T-cell (primary cell): ENCODE results near the gene RUBCNL. TPM values are rescaled to one million over a fixed set of nuclear protein-coding genes. Genes with fewer than 3 reads are reported as not detected.
"Not testable (repeated sequence)": the region's sequence is repeated elsewhere in the genome, so short reads cannot be mapped to it uniquely, and the experiment has no call there.

Source experiments
- ATAC-seq, 4 experiments: fragments of 200-7000 bp in 3 of 4; fragments of 150-1000 bp in 1 of 4; cut with Tn5 transposase; replicated peaks in 1 of 4; 1 replicate in 3 of 4; 2 replicates in 1 of 4; pipeline ENCODE4 v1.10.0; 2021; ENCODE audit warnings: moderate library complexity in 3 of 4, mild to moderate bottlenecking in 2 of 4, moderate number of reproducible peaks in 1 of 4
- CTCF ChIA-PET, 2 donors: fragments of 300-600 bp; sonication (Branson Sonifier 250); formaldehyde crosslinking; loops; one replicate each; lab custom pipeline; 2022; ENCODE audit warnings: antibody characterized with exemption in 2 of 2; lab: Charles Lee
- POLR2A ChIA-PET, 2 donors: fragments of 300-600 bp; sonication (Branson Sonifier 250); formaldehyde crosslinking; loops; one replicate each; lab custom pipeline; 2022; ENCODE audit warnings: antibody characterized with exemption in 2 of 2; lab: Charles Lee
- DNase-seq, 35 experiments: peaks; one replicate each; pipeline versions ENCODE4 v3.0.0 to v3.0.0-alpha.2; 2013 to 2023
- H3K27ac ChIP-seq: one replicate; pipeline ENCODE4 v1.5.1; 2013; ENCODE audit warnings: low read length
- H3K27me3 ChIP-seq, 2 experiments: replicated peaks in 1 of 2; 1 replicate in 1 of 2; 2 replicates in 1 of 2; pipeline versions ENCODE4 v1.6.1 to v1.7.0; 2013; ENCODE audit warnings: low read length in 1 of 2, mixed read lengths in 1 of 2; ENCODE audit not compliant: control insufficient read depth in 2 of 2, insufficient read depth in 2 of 2; ENCODE audit errors: extremely low read depth in 1 of 2
- H3K36me3 ChIP-seq, 2 donors: 1 replicate in 1 of 2; 2 replicates in 1 of 2; pipeline versions ENCODE4 v1.6.1 to v1.7.0; 2013; ENCODE audit warnings: low read length in 1 of 2; ENCODE audit not compliant: control insufficient read depth in 2 of 2, insufficient read depth in 1 of 2; ENCODE audit errors: extremely low read depth in 1 of 2
- H3K4me1 ChIP-seq, 2 experiments: 1 replicate in 1 of 2; 2 replicates in 1 of 2; pipeline versions ENCODE4 v1.6.1 to v1.7.0; 2013; ENCODE audit warnings: low read length in 2 of 2, mixed read lengths in 1 of 2; ENCODE audit not compliant: insufficient read depth in 2 of 2, control insufficient read depth in 1 of 2; ENCODE audit errors: extremely low read depth in 1 of 2
- H3K4me3 ChIP-seq, 2 donors: 1 replicate in 1 of 2; 2 replicates in 1 of 2; pipeline versions ENCODE4 v1.5.1 to v1.7.0; 2013; ENCODE audit warnings: mild to moderate bottlenecking in 2 of 2, low read length in 1 of 2, moderate library complexity in 1 of 2; ENCODE audit not compliant: control insufficient read depth in 1 of 2; ENCODE audit errors: extremely low read depth in 1 of 2
- H3K9me3 ChIP-seq: 2 replicates; pipeline ENCODE4 v1.7.0; 2013
- H3K27ac Mint-ChIP-seq, 2 donors: one replicate each; pipeline ENCODE4 v1.8.0; 2020 to 2021; ENCODE audit warnings: mild to moderate bottlenecking in 2 of 2, mixed read lengths in 2 of 2
- H3K27me3 Mint-ChIP-seq, 2 donors: one replicate each; pipeline ENCODE4 v1.8.0; 2021 to 2022; ENCODE audit warnings: mixed read lengths in 2 of 2
- H3K36me3 Mint-ChIP-seq: one replicate; pipeline ENCODE4 v1.8.0; 2021; ENCODE audit warnings: mixed read lengths
- H3K4me1 Mint-ChIP-seq, 3 donors: one replicate each; pipeline ENCODE4 v1.8.0; 2020 to 2022; ENCODE audit warnings: mixed read lengths in 3 of 3, mild to moderate bottlenecking in 1 of 3
- H3K4me3 Mint-ChIP-seq, 3 donors: one replicate each; pipeline ENCODE4 v1.8.0; 2020 to 2022; ENCODE audit warnings: mild to moderate bottlenecking in 3 of 3, mixed read lengths in 3 of 3, moderate library complexity in 3 of 3
- H3K9me3 Mint-ChIP-seq, 3 donors: one replicate each; pipeline ENCODE4 v1.8.0; 2020 to 2022; ENCODE audit warnings: mixed read lengths in 3 of 3
- WGBS: methylation state at CpG from one replicate; pipeline ENCODE4 v1.1.5; 2013; ENCODE audit warnings: missing lambda C conversion rate; ENCODE audit not compliant: insufficient coverage; 5-methylcytosine and 5-hydroxymethylcytosine counted together
- total RNA-seq, 35 experiments: library from RNA in 6 of 35; stranded (reverse) in 6 of 35; fragments of 120-200 nt in 1 of 35; gene quantifications; one replicate each; pipeline versions ENCODE4 v1.2.1 to v1.2.4 and lab custom pipeline; 2013 to 2026

The RUBCNL gene
- total RNA-seq = 10 to 100 TPM in 1 of 5 donors, 1 to 10 TPM in 4; 1.4 to 11.7 (median 2.2) TPM
- total RNA-seq (2013) = 2.5 TPM
- total RNA-seq (lab: John Stamatoyannopoulos, UW) = 0.14 to 8.2 (median 1.7) reads per million in 29 experiments

- H3K36me3 ChIP-seq = no peaks in the 10 kb centered on the region
- H3K4me3 Mint-ChIP-seq = peak within 1 kb of the TSS; percentile 81 to 82 (median 81)
- peak; percentile 41 to 69 (median 49) for ATAC-seq
- H3K9me3 ChIP-seq = no peaks in the 10 kb centered on the region
- no peaks in the 10 kb centered on the region for H3K9me3 Mint-ChIP-seq
- 3% methylated on average over 65 of the region's 70 CpGs for WGBS
- peaks cover 25 to 36% (median 30%) of the 10 kb centered on the region in 3 donors for H3K4me1 Mint-ChIP-seq
- peak in 10 of 35 experiments; percentile 4 to 27 (median 10) for DNase-seq
- no peaks in the 10 kb centered on the region for H3K36me3 Mint-ChIP-seq
- POLR2A ChIA-PET = interaction anchor here in 1 of 2 donors (0.6 kb wide), 1 partner anchor 18 kb away, joined by 3 read pairs; no protein-coding TSS in a partner anchor
- H3K27me3 Mint-ChIP-seq = peaks cover 27 to 41% of the 10 kb centered on the region in 2 donors
- H3K27ac Mint-ChIP-seq = peak within 1 kb of the TSS in 1 of 2 donors; percentile 48
- H3K4me3 ChIP-seq = peak within 1 kb of the TSS; percentile 54 to 87
- peaks cover 0 to 21% of the 10 kb centered on the region in 2 experiments for H3K27me3 ChIP-seq
- CTCF ChIA-PET = no interaction called here
- peaks cover 10 to 23% of the 10 kb centered on the region in 2 experiments for H3K4me1 ChIP-seq
- H3K27ac ChIP-seq = no peak within 1 kb of the TSS
Measured at GRCh38 chr13:46387064-46387851, at the start of gene RUBCNL. RUBCNL (minus strand) TSS chr13:46387252; CDS start chr13:46372475, 14,777 bp downstream.

GRCh38 chr13:46429558-46429957 lies 42.5 kb upstream of the RUBCNL start:
- DNase-seq, H3K27me3 Mint-ChIP-seq, ATAC-seq, H3K9me3 Mint-ChIP-seq, H3K9me3 ChIP-seq, H3K27ac Mint-ChIP-seq, POLR2A ChIA-PET, H3K4me1 ChIP-seq, H3K4me3 Mint-ChIP-seq, H3K27me3 ChIP-seq, CTCF ChIA-PET, H3K4me1 Mint-ChIP-seq, H3K27ac ChIP-seq, H3K4me3 ChIP-seq, H3K36me3 ChIP-seq, H3K36me3 Mint-ChIP-seq: not testable (repeated sequence)
- no CpG with 5 or more reads among the region's 2 CpGs for WGBS

- ATAC-seq = no peak
- Histone ChIP-seq H3K27ac (no peak overlapping the region), H3K36me3 (no peaks in the 10 kb centered on the region), H3K9me3 (no peaks in the 10 kb centered on the region), H3K27me3 (peaks cover 0 to 7% of the 10 kb centered on the region in 2 experiments), H3K4me3 (no peak overlapping the region), H3K4me1 (peaks cover 3 to 12% of the 10 kb centered on the region in 2 experiments)
- Mint-ChIP-seq H3K27me3 (peaks cover 2 to 8% of the 10 kb centered on the region in 2 donors), H3K27ac (no peak overlapping the region), H3K36me3 (no peaks in the 10 kb centered on the region), H3K4me1 (peaks cover 6 to 13% (median 9%) of the 10 kb centered on the region in 3 donors), H3K9me3 (no peaks in the 10 kb centered on the region), H3K4me3 (no peak overlapping the region)
- ChIA-PET CTCF (no interaction called here), POLR2A (interaction anchor here (0.6 to 0.7 kb wide), 2 partner anchors 96 to 204 kb away, joined by 6 to 14 read pairs; no protein-coding TSS in a partner anchor)
- DNase-seq = no peak
Measured at GRCh38 chr13:46405457-46405856, 18.4 kb upstream of the RUBCNL start.

- H3K4me1 Mint-ChIP-seq = peaks cover 6 to 13% (median 9%) of the 10 kb centered on the region in 3 donors
- no peak overlapping the region for H3K27ac Mint-ChIP-seq
- no CpG with 5 or more reads among the region's 1 CpG for WGBS
Measured at GRCh38 chr13:46404733-46405100, 17.7 kb upstream of the RUBCNL start.

GRCh38 chr13:46403851-46404732 lies 17.0 kb upstream of the RUBCNL start:
- ATAC-seq = peak in 2 of 4 experiments; percentile 26 to 50
- no peak overlapping the region for H3K4me3 ChIP-seq
- 48% methylated on average over 3 of the region's 8 CpGs for WGBS
- no peaks in the 10 kb centered on the region for H3K9me3 Mint-ChIP-seq
- H3K27me3 Mint-ChIP-seq = peaks cover 4 to 5% of the 10 kb centered on the region in 2 donors
- H3K27ac ChIP-seq = no peak overlapping the region
- H3K27ac Mint-ChIP-seq = no peak overlapping the region
- peaks cover 0 to 4% of the 10 kb centered on the region in 2 experiments for H3K27me3 ChIP-seq
- no peak overlapping the region for H3K4me3 Mint-ChIP-seq
- H3K36me3 ChIP-seq = no peaks in the 10 kb centered on the region
- peaks cover 3 to 12% of the 10 kb centered on the region in 2 experiments for H3K4me1 ChIP-seq
- POLR2A ChIA-PET = no interaction called here
- H3K4me1 Mint-ChIP-seq = peaks cover 6 to 13% (median 9%) of the 10 kb centered on the region in 3 donors
- peak in 1 of 35 experiments; percentile 15 for DNase-seq
- no peaks in the 10 kb centered on the region for H3K9me3 ChIP-seq
- H3K36me3 Mint-ChIP-seq = no peaks in the 10 kb centered on the region
- CTCF ChIA-PET = no interaction called here

More at GRCh38 chr13:46404733-46405100, 17.7 kb upstream of the RUBCNL start:
- ATAC-seq (no peak), DNase-seq (no peak)
- no peaks in the 10 kb centered on the region for H3K36me3 Mint-ChIP-seq
- Histone ChIP-seq H3K4me3 (no peak overlapping the region), H3K27ac (no peak overlapping the region), H3K9me3 (no peaks in the 10 kb centered on the region), H3K4me1 (peaks cover 3 to 12% of the 10 kb centered on the region in 2 experiments), H3K36me3 (no peaks in the 10 kb centered on the region), H3K27me3 (peaks cover 0 to 7% of the 10 kb centered on the region in 2 experiments)
- ChIA-PET CTCF (no interaction called here), POLR2A (interaction anchor here (0.6 kb wide), 3 partner anchors 17 to 97 kb away, joined by 3 to 14 read pairs (median 3); no protein-coding TSS in a partner anchor)
- no peaks in the 10 kb centered on the region for H3K9me3 Mint-ChIP-seq
- H3K4me3 Mint-ChIP-seq = no peak overlapping the region
- peaks cover 4 to 7% of the 10 kb centered on the region in 2 donors for H3K27me3 Mint-ChIP-seq

GRCh38 chr13:46402178-46402577 lies 15.1 kb upstream of the RUBCNL start:
- no peaks in the 10 kb centered on the region for H3K36me3 Mint-ChIP-seq
- no peaks in the 10 kb centered on the region for H3K9me3 Mint-ChIP-seq
- H3K27me3 ChIP-seq = no peaks in the 10 kb centered on the region
- CTCF ChIA-PET = no interaction called here
- peaks cover 3 to 12% of the 10 kb centered on the region in 2 experiments for H3K4me1 ChIP-seq
- no peak overlapping the region for H3K27ac ChIP-seq
- 51% methylated on average over 2 of the region's 2 CpGs for WGBS
- H3K4me3 Mint-ChIP-seq = no peak overlapping the region
- H3K27me3 Mint-ChIP-seq = peaks cover 0 to 5% of the 10 kb centered on the region in 2 donors
- peak overlapping the region in 1 of 2 donors; percentile 15 for H3K27ac Mint-ChIP-seq
- DNase-seq (no peak), ATAC-seq (no peak)
- H3K9me3 ChIP-seq = no peaks in the 10 kb centered on the region
- H3K4me3 ChIP-seq = no peak overlapping the region
- peaks cover 6 to 13% (median 9%) of the 10 kb centered on the region in 3 donors for H3K4me1 Mint-ChIP-seq
- no peaks in the 10 kb centered on the region for H3K36me3 ChIP-seq
- POLR2A ChIA-PET = no interaction called here
